A549 (cell line): Measurements from ENCODE around the gene BFSP2. TPM values are rescaled to one million over a fixed set of nuclear protein-coding genes. Genes with fewer than 3 reads are reported as not detected.

Experiments used
- ATAC-seq, 2 experiments: fragments of 200-7000 bp in 1 of 2; fragments of >200 bp in 1 of 2; cut with Nextera tagmentation in 1 of 2; cut with Tn5 transposase in 1 of 2; 3 replicates each; pipeline versions ENCODE4 v1.8.0 to v1.9.1; 2018 to 2020; ENCODE audit warnings: mild to moderate bottlenecking in 1 of 2, moderate library complexity in 1 of 2
- CTCF ChIA-PET: fragments of 300-600 bp; sonication (Branson Sonifier 250); formaldehyde crosslinking; extraction: SDS; loops from one replicate; lab custom pipeline; 2021; ENCODE audit warnings: antibody characterized with exemption, inconsistent platforms; lab: Yijun Ruan, JAX
- POLR2A ChIA-PET: fragments of 350-600 bp; formaldehyde crosslinking; extraction: SDS; loops from one replicate; lab custom pipeline; 2021; ENCODE audit warnings: antibody characterized with exemption, inconsistent platforms; lab: Yijun Ruan, JAX
- DNase-seq, 2 experiments: peaks; one replicate each; pipeline versions ENCODE4 v3.0.0 to v3.0.0-alpha.2; 2011 to 2016; ENCODE audit warnings: low read depth in 1 of 2, low spot score in 1 of 2
- FAIRE-seq: peaks from 2 replicates; lab custom pipeline; 2011; peaks lifted over from hg19 to GRCh38; lab: Jason Lieb, UNC
- H3K27ac ChIP-seq, 2 experiments: fragments of >200 bp; sonication (Bioruptor Twin); formaldehyde crosslinking; 3 replicates each; pipeline ENCODE4 v1.5.1; 2016 to 2017
- H3K4me1 ChIP-seq: fragments of >200 bp; sonication (Bioruptor Twin); formaldehyde crosslinking; 3 replicates; pipeline ENCODE4 v1.6.1; 2016
- H3K4me2 ChIP-seq: fragments of >200 bp; sonication (Bioruptor Twin); formaldehyde crosslinking; 3 replicates; pipeline ENCODE4 v1.6.1; 2016
- H3K4me3 ChIP-seq: fragments of >200 bp; sonication (Bioruptor Twin); formaldehyde crosslinking; 3 replicates; pipeline ENCODE4 v1.5.1; 2016
- H3K9me3 ChIP-seq: fragments of >200 bp; sonication (Bioruptor Twin); formaldehyde crosslinking; 3 replicates; pipeline ENCODE4 v1.6.1; 2016
- CBX2 ChIP-seq: fragments of 200-600 bp; sonication (generic); IDR thresholded peaks from 2 replicates; pipeline ENCODE4 v1.6.1; 2016; ENCODE audit warnings: low read depth, mild to moderate bottlenecking, borderline replicate concordance
- CTCF ChIP-seq: fragments of >200 bp; sonication (Bioruptor Twin); formaldehyde crosslinking; IDR thresholded peaks from 3 replicates; pipeline ENCODE4 v1.5.1; 2016
- EHF ChIP-seq: fragments of 250-450 bp; sonication (Bioruptor Pico); IDR thresholded peaks from 2 replicates; pipeline ENCODE4 v1.5.0; 2020; ENCODE audit warnings: mild to moderate bottlenecking
- EHMT2 ChIP-seq: fragments of 200-600 bp; sonication (generic); IDR thresholded peaks from 2 replicates; pipeline ENCODE4 v1.6.1; 2016; ENCODE audit warnings: antibody characterized with exemption, low read depth, mild to moderate bottlenecking, moderate library complexity
- FOSB ChIP-seq: fragments of 250-450 bp; sonication (Bioruptor Pico); IDR thresholded peaks from 2 replicates; pipeline ENCODE4 v1.5.0; 2020; ENCODE audit warnings: mild to moderate bottlenecking, moderate library complexity
- GATA3 ChIP-seq: IDR thresholded peaks from 2 replicates; pipeline ENCODE4 v1.6.1; 2012; ENCODE audit warnings: borderline replicate concordance
- HEYL ChIP-seq: fragments of 250-450 bp; sonication (Bioruptor Pico); IDR thresholded peaks from 2 replicates; pipeline ENCODE4 v1.8.0; 2021; ENCODE audit warnings: mild to moderate bottlenecking, moderate library complexity
- JUNB ChIP-seq: fragments of >200 bp; sonication (Bioruptor Twin); formaldehyde crosslinking; IDR thresholded peaks from 2 replicates; pipeline ENCODE4 v1.6.1; 2016
- MAZ ChIP-seq: fragments of 150-350 bp; IDR thresholded peaks from 2 replicates; pipeline ENCODE4 v1.6.1; 2014; ENCODE audit warnings: antibody characterized with exemption, low read depth, low read length, borderline replicate concordance
- MYC ChIP-seq: IDR thresholded peaks from 2 replicates; pipeline ENCODE4 v1.6.1; 2012; ENCODE audit warnings: mild to moderate bottlenecking, inconsistent platforms, low read length, improper control_type of control experiment, borderline replicate concordance
- NFE2L2 ChIP-seq: fragments of 150-350 bp; conservative IDR thresholded peaks from 2 replicates; pipeline ENCODE4 v1.6.1; 2014; ENCODE audit warnings: low read length
- PBX3 ChIP-seq: IDR thresholded peaks from 2 replicates; pipeline ENCODE4 v1.6.1; 2012
- RAD21 ChIP-seq, 2 experiments: fragments of >200 bp in 1 of 2; sonication (Bioruptor Twin) in 1 of 2; formaldehyde crosslinking in 1 of 2; IDR thresholded peaks in 1 of 2; conservative IDR thresholded peaks in 1 of 2; 2 replicates in 1 of 2; 3 replicates in 1 of 2; pipeline ENCODE4 v1.6.1; 2012 to 2018; ENCODE audit warnings: inconsistent platforms in 1 of 2
- RARB ChIP-seq: fragments of 250-450 bp; sonication (Bioruptor Pico); IDR thresholded peaks from 2 replicates; pipeline ENCODE4 v1.8.0; 2021; ENCODE audit warnings: mild to moderate bottlenecking, moderate library complexity
- SMC3 ChIP-seq: fragments of >200 bp; sonication (Bioruptor Twin); formaldehyde crosslinking; IDR thresholded peaks from 3 replicates; pipeline ENCODE4 v1.6.1; 2018; ENCODE audit warnings: inconsistent platforms
- SREBF2 ChIP-seq: fragments of 450-650 bp; IDR thresholded peaks from 2 replicates; pipeline ENCODE4 v1.6.1; 2014; ENCODE audit warnings: mild to moderate bottlenecking, moderate library complexity
- TP53 ChIP-seq: fragments of 250-450 bp; sonication (Bioruptor Pico); IDR thresholded peaks from 2 replicates; pipeline ENCODE4 v1.5.0; 2021; ENCODE audit warnings: mild to moderate bottlenecking, moderate library complexity
- ZC3H11A ChIP-seq: fragments of 450-650 bp; IDR thresholded peaks from 2 replicates; pipeline ENCODE4 v1.6.1; 2014; ENCODE audit warnings: antibody characterized with exemption, mild to moderate bottlenecking
- ZFP36 ChIP-seq: fragments of 450-650 bp; IDR thresholded peaks from 2 replicates; pipeline ENCODE4 v1.6.1; 2014; ENCODE audit warnings: borderline replicate concordance; ENCODE audit not compliant: partially characterized antibody
- ZNF302 ChIP-seq: fragments of 250-450 bp; sonication (Bioruptor Pico); IDR thresholded peaks from 2 replicates; pipeline ENCODE4 v1.9.0; 2021; ENCODE audit warnings: inconsistent platforms, mild to moderate bottlenecking, moderate library complexity
- WGBS: methylation state at CpG from one replicate; pipeline ENCODE4 v1.1.6; 2017; ENCODE audit errors: missing lambda C conversion rate; 5-methylcytosine and 5-hydroxymethylcytosine counted together
- polyA plus RNA-seq, 4 experiments: library from polyadenylated mRNA; depleted of rRNA in 3 of 4; stranded (reverse); fragments of >200 nt; fragmentation: RNase III in 1 of 4; extraction: RNeasy Plus Mini Kit Qiagen cat#74134 plus additional on column Dnase treatment in 1 of 4; gene quantifications; 2 replicates in 3 of 4; 3 replicates in 1 of 4; pipeline ENCODE4 v1.2.3, GENCODE V29; 2011 to 2017
- TF ChIP-seq, protein P1 (sequence below): fragments of >200 bp; sonication (Bioruptor Twin); formaldehyde crosslinking; IDR thresholded peaks from 2 replicates; pipeline ENCODE4 v1.6.1; 2016

The BFSP2 gene
- polyA plus RNA-seq, 2 of the 4 experiments (the other 2 are of a cell fraction), result 0.18 TPM; not detected in 1

- ChIA-PET CTCF (interaction anchor here (0.6 to 1.0 kb wide), 2 partner anchors 10 to 559 kb away, joined by 3 to 4 read pairs; no protein-coding TSS in a partner anchor), POLR2A (no interaction called here)
- ATAC-seq, result no peak
- TF ChIP-seq GATA3 (no peak), PBX3 (no peak), RAD21 (conservative IDR thresholded peaks at IDR 0.05 in 1 of 2, IDR thresholded peaks at IDR 0.05 in 1 of 2) (peak in 1 of 2 experiments; percentile 9; a peak in 1 of 5 replicates), CTCF (no peak), ZFP36 (no peak)
- DNase-seq, result no peak
- Histone ChIP-seq H3K4me1 (no peaks in the 10 kb centered on the region), H3K9me3 (no peaks in the 10 kb centered on the region), H3K4me3 (no peak overlapping the region), H3K27ac (no peak overlapping the region), H3K4me2 (no peak overlapping the region)
- FAIRE-seq, result no peak
Observed at GRCh38 chr3:133386876-133387275, 13.0 kb upstream of the BFSP2 start.

DNA sequence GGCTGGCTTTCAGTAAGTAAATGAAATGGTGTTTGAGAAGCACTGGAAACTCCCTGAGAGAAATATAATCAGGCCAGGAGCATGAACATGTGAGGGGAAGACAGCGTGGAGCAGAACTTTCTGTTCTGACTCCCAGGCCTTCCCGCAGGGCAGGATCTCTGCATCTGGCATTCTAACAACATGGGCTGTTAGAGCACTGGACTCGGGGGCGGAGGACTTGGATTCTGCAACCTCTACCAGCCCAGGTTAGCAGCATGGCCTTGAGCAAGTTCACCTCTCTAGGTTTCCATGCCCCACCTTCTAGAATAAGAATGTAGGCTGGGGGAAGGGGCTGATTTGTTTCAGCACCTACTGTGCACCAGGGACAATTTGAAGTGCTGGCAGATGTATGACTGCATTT is 12.5 kb upstream of the BFSP2 start:
- WGBS, result 43% methylated on average over 3 of the region's 4 CpGs
- ATAC-seq (no peak), DNase-seq (no peak), FAIRE-seq (no peak)
- H3K27ac ChIP-seq, result no peak overlapping the region
- ChIA-PET POLR2A (no interaction called here), CTCF (interaction anchor here (0.6 kb wide), 1 partner anchor 560 kb away, joined by 3 read pairs; no protein-coding TSS in a partner anchor)
- H3K4me3 ChIP-seq, result no peak overlapping the region
- TF ChIP-seq CBX2, result no peak
- no peak for TF ChIP-seq EHF (CRISPR knock-in tag)
- no peak for TF ChIP-seq EHMT2
- TF ChIP-seq TP53 (CRISPR knock-in tag), result no peak
- TF ChIP-seq ZNF302 (CRISPR knock-in tag), result no peak
- H3K4me1 ChIP-seq, result no peaks in the 10 kb centered on the region
- H3K4me2 ChIP-seq, result no peak overlapping the region
- H3K9me3 ChIP-seq, result no peaks in the 10 kb centered on the region

GRCh38 chr3:133388696-133389395 is 11.0 kb upstream of the BFSP2 start:
- ChIA-PET POLR2A (no interaction called here), CTCF (interaction anchor here (1.3 to 1.9 kb wide), 2 partner anchors 8 to 657 kb away, joined by 3 to 8 read pairs; no protein-coding TSS in a partner anchor)
- no peak for FAIRE-seq
- 20% methylated on average over 1 of the region's 4 CpGs for WGBS
- Histone ChIP-seq H3K4me1 (no peaks in the 10 kb centered on the region), H3K4me2 (no peak overlapping the region), H3K4me3 (no peak overlapping the region), H3K27ac (no peak overlapping the region), H3K9me3 (no peaks in the 10 kb centered on the region)
- DNase-seq, result no peak
- ATAC-seq, result no peak
- no peak for TF ChIP-seq JUNB
- no peak for TF ChIP-seq NFE2L2
- TF ChIP-seq, protein P1, sequence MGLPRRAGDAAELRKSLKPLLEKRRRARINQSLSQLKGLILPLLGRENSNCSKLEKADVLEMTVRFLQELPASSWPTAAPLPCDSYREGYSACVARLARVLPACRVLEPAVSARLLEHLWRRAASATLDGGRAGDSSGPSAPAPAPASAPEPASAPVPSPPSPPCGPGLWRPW, result no peak
- no peak for TF ChIP-seq SREBF2
- no peak for TF ChIP-seq ZC3H11A
- no peak for TF ChIP-seq SMC3
- no peak for TF ChIP-seq RARB
- no peak for TF ChIP-seq HEYL (CRISPR knock-in tag)
- no peak for TF ChIP-seq ZNF302 (CRISPR knock-in tag)
- TF ChIP-seq MAZ, result no peak
- no peak for TF ChIP-seq MYC
- TF ChIP-seq FOSB (CRISPR knock-in tag), result no peak
